GM19463 (cell line): ENCODE results near the gene USPL1.

Experiments
- ATAC-seq: cut with Tn5 transposase; IDR thresholded peaks from one replicate; pipeline ENCODE4 v1.9.1; 2021; ENCODE audit warnings: mild to moderate bottlenecking, moderate library complexity; ENCODE audit not compliant: unreplicated experiment

USPL1 gene

DNA sequence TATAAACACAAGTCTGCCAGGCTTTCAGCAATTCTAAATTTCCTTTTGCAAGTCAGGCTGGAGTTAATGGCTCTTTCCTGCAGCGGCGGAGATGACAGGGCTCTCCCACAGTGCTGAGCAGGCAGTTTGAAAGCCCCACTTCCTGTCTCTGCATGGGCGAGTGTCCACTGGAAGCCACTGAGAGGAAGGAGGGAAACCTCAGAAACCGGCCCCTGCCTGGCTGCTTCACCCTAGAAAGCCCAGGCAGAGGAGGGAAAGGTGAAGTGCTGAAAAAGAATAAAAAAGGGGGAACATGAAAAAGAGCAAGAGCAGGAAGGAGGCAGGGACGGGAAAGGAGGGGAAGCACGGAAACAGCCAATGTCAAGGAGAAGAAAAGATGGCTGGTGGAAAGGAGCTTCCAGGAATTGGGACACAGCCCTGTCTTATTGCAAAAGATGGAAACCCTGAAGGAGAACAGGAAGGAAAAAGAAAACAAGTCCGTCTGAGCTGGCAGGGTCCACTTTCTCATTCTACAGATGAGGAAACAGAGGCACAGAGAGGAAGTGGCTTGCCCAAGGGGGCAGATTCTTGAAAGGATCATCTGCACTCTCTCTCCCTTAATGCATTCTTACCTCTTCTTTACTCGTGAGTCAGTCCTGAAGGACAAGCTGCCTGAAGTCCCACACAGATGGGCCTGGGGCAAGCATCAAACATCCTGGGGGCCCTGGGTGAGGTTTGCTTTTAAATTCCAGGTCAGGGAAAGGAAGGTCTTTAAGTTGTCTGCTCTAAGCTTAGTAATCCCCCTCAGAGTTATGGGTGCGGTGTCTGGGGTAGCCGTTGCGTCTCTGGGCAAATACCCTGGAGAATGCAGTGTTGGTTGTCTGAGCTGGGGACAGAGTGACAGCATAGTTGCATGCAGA, 78.8 kb downstream of the USPL1 start:
- ATAC-seq = no peak

DNA sequence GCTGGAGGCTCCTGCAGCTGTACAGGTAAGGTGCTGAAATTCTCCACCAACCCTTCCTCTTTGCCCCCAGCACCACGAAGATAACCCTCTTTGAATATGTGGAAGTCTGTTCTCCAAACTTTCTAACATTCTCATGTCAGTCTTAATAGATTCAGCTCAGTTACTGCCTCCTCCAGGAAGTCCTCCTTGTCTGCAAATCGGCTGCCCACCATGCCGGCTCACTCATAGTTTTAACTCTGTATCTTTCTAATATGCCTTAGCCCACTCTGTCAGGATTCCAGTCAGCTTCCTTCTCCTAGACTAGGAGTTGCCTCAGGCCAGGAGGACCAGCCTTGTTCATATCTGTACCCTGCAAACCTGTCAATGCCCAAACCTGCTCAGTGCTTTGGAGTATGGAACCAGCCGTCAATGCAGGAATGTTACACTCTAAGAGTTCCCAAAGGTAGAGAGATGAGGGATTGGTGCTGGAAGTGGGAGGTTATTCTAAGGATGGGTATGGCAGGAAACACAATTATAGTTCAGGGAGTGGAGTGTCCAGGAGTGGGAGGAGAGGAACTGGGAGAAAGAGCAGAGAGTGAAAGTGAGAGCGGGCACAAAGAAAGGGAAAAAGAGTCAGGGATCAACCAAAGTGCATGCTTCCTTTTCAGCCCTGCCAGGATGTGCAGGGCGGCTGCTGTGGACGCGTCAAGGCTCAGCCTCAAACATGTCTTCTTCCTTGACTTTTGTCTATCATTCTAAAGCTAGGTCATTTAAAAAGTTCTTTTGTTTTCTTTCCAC, 79.6 kb downstream of the USPL1 start:
- no peak for ATAC-seq

DNA sequence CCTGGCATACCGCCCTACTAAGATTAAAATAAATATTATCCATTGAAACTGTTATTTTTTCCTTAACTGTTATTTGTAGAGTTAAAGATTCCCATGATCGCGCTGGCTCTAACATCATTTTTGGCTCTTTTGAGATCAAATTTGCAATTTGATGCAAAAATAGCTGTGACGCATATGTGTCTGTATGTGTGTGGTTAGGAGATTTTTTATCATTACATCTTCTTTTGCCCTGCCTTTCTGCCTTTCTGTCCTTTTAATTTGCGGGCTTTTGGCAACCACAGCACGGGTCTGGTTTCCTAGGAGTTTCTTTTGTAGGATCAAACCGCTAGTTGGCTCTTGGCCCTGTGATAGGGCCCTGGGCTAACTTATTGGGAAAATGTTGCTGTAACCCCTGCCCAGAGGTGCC, 80.3 kb downstream of the USPL1 start:
- no peak for ATAC-seq

DNA sequence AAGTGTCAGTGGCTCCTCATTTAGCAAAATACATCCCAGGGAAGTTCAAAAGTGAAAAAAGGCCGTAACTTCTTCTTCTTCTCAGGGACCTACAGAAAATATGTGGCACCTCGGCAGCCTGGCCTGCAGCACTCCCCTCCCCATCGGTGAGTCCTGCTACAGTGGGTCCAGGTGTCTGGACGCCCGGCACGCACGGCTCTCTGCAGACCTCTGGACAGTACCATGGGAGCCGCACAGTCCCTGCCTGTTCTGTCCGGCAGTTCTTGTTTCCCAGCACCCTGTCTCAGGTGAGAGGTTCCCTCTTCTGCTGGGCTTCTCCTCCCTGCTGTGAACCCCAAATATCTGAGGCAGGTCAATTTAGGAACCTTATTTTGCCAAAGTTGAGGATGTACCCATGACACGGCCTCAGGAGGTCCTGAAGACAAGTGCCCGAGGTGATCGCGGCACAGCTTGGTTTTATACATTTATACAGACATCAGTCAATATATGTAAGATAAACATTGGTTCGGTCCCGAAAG, 80.8 kb downstream of the USPL1 start:
- ATAC-seq = no peak

DNA sequence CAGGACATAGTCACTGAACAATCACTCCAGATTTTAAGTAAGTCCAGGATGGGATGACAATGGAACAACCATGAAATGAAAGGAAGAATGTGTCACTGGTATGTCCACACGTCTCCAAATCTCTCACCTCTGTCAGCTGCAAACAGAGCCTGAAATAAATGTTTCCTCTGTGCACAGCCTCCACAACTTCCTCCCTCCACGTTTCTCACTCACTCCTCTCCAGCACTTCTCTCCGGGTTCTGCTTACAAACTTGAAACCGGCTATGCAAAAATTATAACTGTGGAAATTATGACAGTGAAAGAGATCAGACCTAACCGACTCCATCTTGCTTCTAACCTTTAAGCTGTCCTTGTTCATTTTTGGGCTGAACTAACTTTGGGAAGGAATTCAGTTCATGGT, 82.6 kb downstream of the USPL1 start:
- ATAC-seq = no peak

DNA sequence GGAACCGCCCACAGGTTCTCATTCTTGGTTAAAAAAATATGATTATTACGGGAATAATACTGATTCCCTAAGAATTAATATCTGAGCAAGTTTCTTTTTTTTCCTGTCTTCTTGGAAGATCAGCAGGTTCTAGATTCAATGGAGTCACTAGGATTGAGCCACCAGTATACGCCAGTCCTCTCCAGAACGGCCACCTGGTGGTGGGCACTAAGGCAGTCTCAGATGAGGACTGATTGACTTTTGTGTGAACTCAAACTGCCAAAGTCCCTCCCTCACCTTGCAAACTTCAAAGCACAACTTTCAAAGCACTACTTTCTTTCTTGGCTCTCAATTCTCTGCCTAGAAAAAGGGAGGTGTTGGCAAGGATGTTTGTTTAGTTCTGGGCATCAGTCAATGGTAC, 84.3 kb downstream of the USPL1 start:
- ATAC-seq = no peak

DNA sequence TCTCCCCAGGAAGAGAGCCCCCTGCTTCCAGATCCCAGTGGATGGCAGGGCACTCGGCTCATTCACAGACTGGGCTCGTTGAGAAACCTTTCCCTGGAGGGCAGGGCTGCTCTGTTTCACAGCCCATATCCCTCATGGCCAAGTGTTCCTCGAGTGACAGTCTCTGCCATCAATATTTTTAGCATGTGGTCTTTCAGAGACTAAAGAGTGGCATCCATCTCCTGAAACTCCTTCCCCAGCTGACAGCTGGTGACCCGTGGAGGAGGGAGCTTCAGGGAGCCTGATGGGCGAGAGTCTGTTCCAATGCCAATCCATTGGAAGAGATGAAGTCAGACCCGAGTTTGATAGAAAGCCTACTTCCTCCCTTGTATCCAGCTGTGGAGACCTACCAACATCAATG, 86.9 kb downstream of the USPL1 start:
- no peak for ATAC-seq

DNA sequence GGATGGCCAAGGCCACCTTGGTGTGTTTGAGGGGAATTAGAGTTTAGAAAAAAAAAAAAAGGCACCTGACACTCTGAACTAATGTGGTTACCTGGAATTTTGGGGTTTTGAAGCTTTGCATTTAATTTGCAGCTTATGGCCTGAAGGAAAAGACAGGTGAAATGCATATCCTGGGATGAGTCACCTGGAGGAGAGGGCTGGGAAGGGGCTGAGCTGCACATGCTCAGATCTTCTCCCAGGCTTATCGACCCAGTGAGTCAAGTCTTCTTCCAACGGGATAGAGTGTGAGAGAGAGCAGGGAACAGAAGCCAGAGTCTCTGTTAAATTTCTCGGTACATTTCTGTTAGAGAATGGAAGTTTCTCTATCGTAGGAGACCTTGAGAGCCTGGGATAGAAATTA, 88.0 kb downstream of the USPL1 start:
- ATAC-seq = no peak

DNA sequence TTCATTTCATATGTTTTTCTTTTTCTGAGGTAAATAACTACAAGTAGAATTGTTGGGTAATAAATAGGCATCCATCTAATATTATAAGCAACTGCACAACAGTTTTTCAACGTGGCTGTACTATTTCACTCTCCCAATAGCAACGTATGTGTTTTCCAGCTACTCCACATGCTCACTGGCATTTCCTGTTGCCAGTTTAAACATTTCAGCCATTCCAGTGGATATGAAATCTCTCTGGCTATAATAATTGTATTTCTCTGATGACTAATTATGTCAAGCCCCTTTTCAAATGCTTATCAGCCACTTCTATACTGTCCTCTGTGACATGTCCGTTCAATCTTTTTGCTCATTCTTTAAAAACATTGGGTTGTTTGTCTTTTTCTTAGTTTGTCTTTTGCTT, 90.8 kb downstream of the USPL1 start:
- ATAC-seq = no peak
